ENCODE results near the gene ADGRG1.

The ADGRG1 gene

DNA sequence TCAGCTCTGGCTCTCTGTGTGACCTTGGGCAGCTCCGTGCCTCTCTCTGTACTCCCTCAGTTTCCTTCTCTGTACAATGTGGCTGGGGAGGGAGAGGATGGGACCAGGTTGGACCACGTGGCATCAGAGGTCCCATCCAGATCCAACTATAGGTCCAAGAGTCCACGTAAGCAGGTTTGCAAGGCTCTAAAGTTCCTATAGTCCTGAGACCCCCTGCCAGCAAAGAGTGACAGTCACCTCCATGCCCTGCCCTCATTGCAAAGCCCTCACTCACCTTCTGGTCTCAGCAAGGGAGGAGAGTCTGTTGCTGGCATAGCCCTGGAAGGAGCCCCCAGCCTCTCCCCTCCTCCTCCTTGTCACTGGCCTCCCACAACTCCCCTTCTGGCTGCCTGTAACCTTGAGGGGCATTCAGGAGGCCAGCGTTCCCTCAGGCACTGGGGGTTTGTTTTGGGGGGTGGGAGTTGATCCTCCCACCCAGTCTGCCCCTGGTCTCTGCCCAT is 60.1 kb downstream of the ADGRG1 start:
- DNase-seq: no peak

GRCh38 chr16:57688987-57689761 is 60.7 kb downstream of the ADGRG1 start:
- DNase-seq: peak; percentile 91

GRCh38 chr16:57689762-57690558 is 61.5 kb downstream of the ADGRG1 start:
- DNase-seq: peak; percentile 100

DNA sequence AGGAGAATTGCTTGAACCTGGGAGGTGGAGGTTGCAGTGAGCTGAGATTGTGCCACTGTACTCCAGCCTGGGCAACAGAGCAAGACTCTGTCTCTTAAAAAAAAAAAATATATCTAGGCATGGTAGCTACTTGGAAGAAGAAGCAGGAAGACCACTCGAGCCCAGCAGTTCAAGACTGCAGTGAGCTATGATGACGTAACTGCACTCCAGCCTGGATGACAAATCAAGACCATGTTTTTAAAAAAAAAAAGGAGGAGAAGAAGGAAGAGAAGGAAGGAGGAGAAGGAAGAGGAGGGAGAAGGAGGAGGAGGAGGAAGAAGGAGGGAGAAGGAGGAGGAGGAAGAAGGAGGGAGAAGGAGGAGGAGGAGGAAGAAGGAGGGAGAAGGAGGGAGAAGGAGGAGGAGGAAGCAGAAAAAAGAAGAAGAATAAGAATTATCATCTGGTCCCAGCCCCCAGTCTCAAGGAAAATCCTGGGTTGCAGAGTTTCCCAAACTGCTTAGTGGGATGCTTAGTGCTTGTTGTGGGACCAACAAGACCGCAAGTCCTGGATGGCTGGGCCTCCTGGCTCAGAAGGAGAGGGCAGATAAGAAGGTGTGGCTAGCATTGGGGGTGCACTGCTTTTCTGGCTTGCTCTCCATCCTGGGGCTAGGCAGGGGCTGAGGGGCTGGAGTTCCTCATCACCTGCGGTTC is 62.5 kb downstream of the ADGRG1 start:
- no peak for DNase-seq

GRCh38 chr16:57692636-57693035 is 64.2 kb downstream of the ADGRG1 start:
- DNase-seq: no peak

DNA sequence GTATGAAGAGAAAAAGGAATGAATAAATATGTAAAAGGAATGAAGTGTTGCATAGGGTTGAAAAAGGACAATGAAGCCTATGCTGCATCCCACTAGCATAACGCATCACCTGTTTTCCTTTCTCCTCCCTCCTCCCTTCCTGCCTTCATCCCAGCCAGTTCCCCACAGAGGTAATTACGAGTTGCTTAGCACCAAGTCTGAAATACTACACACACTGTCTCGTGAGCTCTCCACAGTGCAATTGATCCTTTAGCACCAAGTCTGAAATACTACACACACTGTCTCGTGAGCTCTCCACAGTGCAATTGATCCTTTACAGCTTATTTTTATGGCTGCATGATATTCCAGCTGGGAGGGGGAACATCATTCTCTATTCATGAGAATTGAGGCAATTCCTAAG is 65.1 kb downstream of the ADGRG1 start:
- no peak for DNase-seq

DNA sequence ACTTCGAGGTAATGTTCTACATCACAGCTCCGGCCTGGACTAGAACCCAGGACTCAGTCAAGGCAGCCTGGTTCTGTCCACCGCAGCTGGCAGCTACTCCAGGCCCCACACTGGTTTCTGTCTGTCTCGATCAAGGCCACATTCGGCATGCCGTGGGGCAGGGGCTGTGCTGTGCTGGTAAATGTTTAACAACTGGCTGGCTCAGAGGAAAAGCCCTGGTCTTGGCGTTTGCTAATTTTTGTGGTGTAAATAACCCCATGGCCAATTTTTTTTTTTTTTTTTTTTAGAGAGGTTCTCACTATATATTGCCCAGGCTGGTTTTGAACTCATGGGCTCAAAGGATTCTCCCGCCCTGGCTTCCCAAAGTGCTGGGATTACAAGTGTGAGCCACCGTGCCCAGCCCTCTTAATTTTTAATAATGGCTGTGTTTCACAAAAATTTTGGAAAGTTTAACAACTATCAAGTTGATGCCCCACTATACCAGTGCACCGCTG is 65.8 kb downstream of the ADGRG1 start:
- DNase-seq: no peak

- peak; percentile 89 for DNase-seq
Measured at GRCh38 chr16:57694725-57695679, 66.6 kb downstream of the ADGRG1 start, which contains the start of gene DRC7. Gene DRC7 (plus strand): TSS chr16:57694806. CDS start chr16:57697950, 3,144 bp downstream.

DNA sequence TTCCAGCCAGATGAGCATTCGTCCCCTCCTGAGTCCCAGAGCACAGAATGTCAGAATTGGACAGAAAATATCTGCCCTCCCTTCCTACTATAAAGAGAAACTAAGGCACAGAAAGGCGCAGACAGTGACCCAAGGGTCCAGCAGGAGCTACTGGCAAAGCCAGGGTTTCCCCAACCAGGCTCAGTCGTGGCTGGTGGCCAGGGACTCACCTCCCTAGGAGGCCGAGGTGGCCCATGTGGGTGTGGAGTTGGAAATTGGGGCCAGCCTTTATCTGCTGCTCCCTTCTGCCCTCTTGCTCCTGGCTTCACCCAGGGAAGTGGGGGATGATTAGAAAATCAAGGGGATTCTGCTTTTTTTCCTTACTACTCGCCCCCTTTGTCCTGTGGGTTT is 67.2 kb downstream of the ADGRG1 start:
- no peak for DNase-seq

DNA sequence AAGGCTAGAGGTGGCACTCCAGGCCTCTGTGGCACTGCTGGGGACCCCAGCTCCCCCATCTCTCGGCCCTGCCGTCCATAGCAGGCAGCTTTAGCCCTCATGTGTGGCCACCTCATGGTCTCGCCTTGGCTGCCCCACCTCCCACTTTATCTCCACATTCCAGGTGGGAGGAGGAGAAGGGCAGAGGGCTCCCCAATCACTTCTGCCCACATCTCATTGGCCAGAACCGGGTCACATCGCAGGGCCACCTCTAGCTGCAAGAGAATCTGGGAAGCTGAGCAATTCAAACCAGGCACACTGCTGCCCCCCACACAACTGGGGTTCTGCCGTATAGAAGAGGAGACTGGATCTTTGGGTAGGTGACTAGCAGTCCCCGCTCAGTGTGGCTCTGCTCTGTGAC is 67.8 kb downstream of the ADGRG1 start:
- no peak for DNase-seq

DNA sequence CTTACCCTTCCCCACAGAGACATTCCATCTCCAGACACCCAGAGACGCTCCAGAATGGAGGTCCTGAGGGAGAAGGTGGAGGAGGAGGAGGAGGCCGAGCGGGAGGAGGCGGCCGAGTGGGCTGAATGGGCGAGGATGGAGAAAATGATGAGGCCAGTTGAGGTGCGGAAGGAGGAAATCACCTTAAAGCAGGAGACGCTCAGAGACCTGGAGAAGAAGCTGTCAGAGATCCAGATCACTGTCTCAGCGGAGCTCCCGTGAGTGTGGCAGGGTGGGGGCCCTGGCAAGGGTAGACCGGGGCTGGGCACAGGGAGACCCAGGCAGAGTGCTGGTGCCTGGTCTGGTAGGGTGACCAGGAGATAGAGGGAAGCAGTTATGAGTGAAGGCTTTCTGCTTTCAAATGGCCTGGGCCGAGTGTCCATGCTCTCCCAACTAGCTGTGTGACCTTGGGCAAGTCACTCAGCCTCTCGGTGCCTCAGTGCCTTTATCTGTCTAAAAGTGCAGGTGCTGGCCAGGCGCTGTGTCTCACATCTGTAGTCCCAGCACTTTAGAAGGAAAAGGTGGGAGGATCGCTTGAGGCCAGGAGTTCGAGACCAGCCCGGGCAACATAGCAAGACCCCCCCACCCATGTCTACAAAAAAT is 69.6 kb downstream of the ADGRG1 start:
- no peak for DNase-seq

DNA sequence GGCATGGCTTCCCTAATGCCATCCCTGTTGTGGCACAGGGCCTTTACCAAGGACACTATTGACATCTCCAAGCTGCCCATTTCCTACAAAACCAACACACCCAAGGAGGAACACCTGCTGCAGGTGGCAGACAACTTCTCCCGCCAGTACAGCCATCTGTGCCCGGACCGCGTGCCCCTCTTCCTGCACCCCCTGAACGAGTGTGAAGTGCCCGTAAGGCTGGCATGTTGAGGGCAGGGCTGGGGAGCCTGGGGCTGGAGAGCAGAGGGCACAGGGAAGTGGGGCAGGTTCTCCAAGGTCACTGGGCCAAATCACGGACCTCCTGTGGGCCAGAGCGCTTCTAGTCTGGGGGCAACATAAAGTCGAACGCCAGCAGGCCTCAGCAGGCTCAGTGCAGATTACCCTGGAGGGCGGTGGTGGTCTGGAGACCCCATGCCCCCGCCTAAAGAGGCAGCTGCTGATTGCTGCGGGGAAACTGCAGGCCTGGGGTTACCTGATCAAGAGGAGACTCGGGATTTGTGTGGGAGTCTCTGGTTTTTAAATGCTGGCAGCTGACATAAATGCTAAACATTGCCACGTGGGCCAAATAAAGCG is 70.5 kb downstream of the ADGRG1 start:
- no peak for DNase-seq

- DNase-seq: no peak
Measured at GRCh38 chr16:57699481-57699880, 71.1 kb downstream of the ADGRG1 start.

DNA sequence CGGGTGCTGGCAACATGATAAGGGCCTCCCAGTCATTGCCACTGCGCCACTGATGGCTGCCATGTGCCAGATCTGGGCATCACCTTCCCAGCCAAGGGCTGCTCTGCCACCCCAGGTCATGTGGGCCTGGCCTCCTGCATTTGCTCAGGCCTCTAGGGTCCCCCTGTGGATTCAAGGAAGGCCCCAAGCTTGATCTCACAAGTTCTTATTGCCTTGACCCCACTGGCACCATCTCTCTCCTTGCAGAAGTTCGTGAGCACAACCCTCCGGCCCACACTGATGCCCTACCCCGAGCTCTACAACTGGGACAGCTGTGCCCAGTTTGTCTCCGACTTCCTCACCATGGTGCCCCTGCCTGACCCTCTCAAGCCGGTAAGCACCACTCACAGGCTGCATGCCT is 71.5 kb downstream of the ADGRG1 start:
- no peak for DNase-seq

- DNase-seq: no peak
Measured at GRCh38 chr16:57700781-57701551, 72.5 kb downstream of the ADGRG1 start.

DNA sequence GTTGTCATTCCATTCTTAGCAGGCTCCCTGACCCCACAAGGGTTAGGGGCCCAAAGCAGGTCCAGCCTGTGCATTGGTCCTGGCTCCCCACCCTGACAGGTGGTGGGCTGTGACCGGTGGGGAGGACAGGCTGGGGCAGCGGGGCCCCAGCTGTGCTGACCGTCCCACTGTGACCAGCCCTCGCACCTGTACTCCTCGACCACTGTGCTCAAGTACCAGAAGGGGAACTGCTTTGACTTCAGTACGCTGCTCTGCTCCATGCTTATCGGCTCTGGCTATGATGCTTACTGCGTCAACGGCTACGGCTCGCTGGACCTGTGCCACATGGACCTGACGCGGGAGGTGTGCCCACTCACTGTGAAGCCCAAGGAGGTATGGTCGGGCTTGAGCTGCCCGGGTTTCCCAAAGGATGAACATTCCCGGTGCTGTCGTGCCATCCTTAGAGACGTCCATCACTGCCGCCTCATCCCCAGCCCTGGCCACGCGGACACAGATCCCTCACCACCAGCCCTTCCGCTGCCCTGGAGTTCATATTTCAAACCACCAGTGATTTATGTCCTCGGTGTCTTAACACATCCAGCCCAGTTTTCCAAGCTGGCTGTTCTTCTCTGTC is 73.4 kb downstream of the ADGRG1 start:
- no peak for DNase-seq

- no peak for DNase-seq
Measured at GRCh38 chr16:57703416-57704010, 75.1 kb downstream of the ADGRG1 start.

- no peak for DNase-seq
Measured at GRCh38 chr16:57704011-57704904, 75.8 kb downstream of the ADGRG1 start.
